Central memory CD8-positive, alpha-beta T cell (primary cell): Measurements from ENCODE around the gene MESD.
"Not testable (repeated sequence)": the region's sequence is repeated elsewhere in the genome, so short reads cannot be mapped to it uniquely, and the experiment has no call there.

Experiments
- ATAC-seq: fragments of 150-1000 bp; cut with Tn5 transposase; replicated peaks from 2 replicates; pipeline ENCODE4 v1.10.0; 2022; ENCODE audit warnings: mild to moderate bottlenecking, moderate FRiP score, moderate number of reproducible peaks; ENCODE audit not compliant: poor library complexity, severe bottlenecking; ENCODE audit errors: extremely low read depth
- DNase-seq, 2 donors: peaks; one replicate each; pipeline ENCODE4 v3.0.0; 2021; ENCODE audit warnings: low spot score in 2 of 2
- H3K27ac Mint-ChIP-seq: one replicate; pipeline ENCODE4 v1.8.0; 2022; ENCODE audit warnings: low read depth, mild to moderate bottlenecking, moderate library complexity, mixed read lengths
- H3K27me3 Mint-ChIP-seq: one replicate; pipeline ENCODE4 v1.8.0; 2022; ENCODE audit warnings: mixed read lengths
- H3K36me3 Mint-ChIP-seq: one replicate; pipeline ENCODE4 v1.8.0; 2022; ENCODE audit warnings: mild to moderate bottlenecking, moderate library complexity, mixed read lengths; ENCODE audit not compliant: insufficient read depth
- H3K4me1 Mint-ChIP-seq: one replicate; pipeline ENCODE4 v1.8.0; 2022; ENCODE audit warnings: mixed read lengths
- H3K4me3 Mint-ChIP-seq: one replicate; pipeline ENCODE4 v1.8.0; 2022; ENCODE audit warnings: mild to moderate bottlenecking, moderate library complexity, mixed read lengths
- H3K9me3 Mint-ChIP-seq: one replicate; pipeline ENCODE4 v1.8.0; 2022; ENCODE audit warnings: mixed read lengths

MESD gene

DNA sequence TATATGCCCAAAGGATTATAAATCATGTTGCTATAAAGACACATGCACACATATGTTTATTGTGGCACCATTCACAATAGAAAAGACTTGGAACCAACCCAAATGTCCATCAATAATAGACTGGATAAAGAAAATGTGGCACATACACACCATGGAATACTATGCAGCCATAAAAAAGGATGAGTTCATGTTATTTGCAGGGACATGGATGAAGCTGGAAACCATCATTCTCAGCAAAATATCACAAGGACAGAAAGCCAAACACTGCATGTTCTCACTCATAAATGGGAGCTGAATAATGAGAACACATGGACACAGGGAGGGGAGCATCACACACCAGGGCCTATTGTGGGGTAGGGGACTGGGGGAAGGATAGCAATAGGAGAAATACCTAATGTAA is 24.2 kb downstream of the MESD start:
- H3K36me3 Mint-ChIP-seq = peaks cover 11% of the 10 kb centered on the region
- not testable (repeated sequence) for DNase-seq, H3K27ac Mint-ChIP-seq, H3K27me3 Mint-ChIP-seq, ATAC-seq, H3K9me3 Mint-ChIP-seq, H3K4me3 Mint-ChIP-seq
- peaks cover 40% of the 10 kb centered on the region for H3K4me1 Mint-ChIP-seq

DNA sequence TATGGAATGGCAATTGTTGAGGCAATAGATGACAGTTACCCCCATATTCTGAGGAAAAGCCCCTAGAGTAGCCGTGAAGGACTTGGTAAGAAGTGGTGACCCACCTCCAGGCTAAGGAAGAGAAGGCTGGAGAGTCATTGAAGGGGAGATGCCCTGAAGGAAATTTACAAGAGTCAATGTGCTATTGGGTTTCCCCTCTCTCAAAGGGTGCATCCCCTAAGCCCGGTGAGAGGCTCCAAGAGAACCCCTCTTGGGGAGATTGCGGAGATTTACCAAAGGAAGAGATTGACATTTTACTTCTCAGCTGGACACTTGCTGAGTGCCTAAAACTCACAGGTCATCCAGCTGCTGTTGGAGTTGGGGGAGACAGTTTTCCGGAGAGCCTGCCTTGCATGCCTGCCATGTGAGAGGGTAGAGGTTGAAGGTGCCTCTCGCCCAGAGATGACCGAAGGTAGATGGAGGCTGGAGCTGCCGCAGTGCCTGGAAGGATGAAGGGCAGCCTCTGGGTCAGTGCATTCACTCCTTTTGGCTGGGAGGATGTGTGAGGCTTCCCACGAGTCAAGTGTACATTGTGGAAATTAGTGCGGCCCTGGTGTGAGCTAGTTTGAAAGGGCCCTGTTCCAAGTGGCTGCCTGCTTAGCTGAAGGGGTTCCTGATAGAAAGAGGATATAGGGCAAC is 30.7 kb downstream of the MESD start:
- Mint-ChIP-seq H3K27me3 (no peaks in the 10 kb centered on the region), H3K27ac (no peak overlapping the region), H3K36me3 (peaks cover 15% of the 10 kb centered on the region), H3K9me3 (no peaks in the 10 kb centered on the region), H3K4me3 (no peak overlapping the region), H3K4me1 (peaks cover 27% of the 10 kb centered on the region)
- DNase-seq (no peak), ATAC-seq (no peak)

DNA sequence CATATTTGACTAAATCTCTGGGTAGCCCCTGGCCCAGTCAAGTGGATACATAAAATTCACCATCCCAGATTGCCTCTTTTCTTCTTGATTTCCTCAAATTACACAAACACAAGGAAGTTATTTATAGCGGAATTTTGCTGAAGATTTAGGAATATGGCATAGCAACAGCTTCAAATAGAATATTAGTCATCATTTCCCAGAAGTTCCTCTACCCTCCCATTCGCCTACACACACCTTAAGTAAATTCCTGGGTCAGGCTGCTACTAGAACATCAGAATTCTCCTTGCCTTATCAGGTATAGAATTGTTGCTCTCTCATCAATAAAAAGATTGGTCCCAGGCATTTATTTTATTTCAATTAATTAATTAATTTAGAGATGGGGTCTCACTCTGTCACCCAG is 31.6 kb downstream of the MESD start:
- ATAC-seq = no peak
- no peak overlapping the region for H3K27ac Mint-ChIP-seq
- H3K4me3 Mint-ChIP-seq = no peak overlapping the region
- H3K9me3 Mint-ChIP-seq = no peaks in the 10 kb centered on the region
- H3K4me1 Mint-ChIP-seq = peaks cover 21% of the 10 kb centered on the region
- no peak for DNase-seq
- H3K36me3 Mint-ChIP-seq = peaks cover 17% of the 10 kb centered on the region
- H3K27me3 Mint-ChIP-seq = no peaks in the 10 kb centered on the region

DNA sequence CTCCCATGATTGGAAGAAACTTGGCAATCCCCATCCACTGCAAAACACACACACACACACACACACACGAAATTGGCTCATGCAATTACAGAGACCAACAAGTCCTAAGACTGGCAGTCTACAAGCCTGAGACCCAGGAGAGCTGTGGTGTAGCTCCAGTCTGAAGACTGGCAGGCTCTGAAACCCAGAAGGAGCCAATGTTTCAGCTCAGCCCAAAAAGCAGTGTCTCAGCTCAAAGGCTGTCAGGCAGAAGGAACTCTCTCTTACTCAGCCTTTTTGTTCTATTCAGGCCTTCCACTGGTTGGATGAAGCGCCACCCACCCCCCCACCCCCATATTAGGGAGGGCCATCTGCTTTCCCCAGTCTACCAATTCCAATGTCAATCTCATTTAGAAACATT is 32.1 kb downstream of the MESD start:
- no peak overlapping the region for H3K27ac Mint-ChIP-seq
- ATAC-seq = no peak
- no peak overlapping the region for H3K4me3 Mint-ChIP-seq
- no peak for DNase-seq
- no peaks in the 10 kb centered on the region for H3K9me3 Mint-ChIP-seq
- no peaks in the 10 kb centered on the region for H3K27me3 Mint-ChIP-seq
- H3K36me3 Mint-ChIP-seq = peaks cover 16% of the 10 kb centered on the region
- peaks cover 17% of the 10 kb centered on the region for H3K4me1 Mint-ChIP-seq

DNA sequence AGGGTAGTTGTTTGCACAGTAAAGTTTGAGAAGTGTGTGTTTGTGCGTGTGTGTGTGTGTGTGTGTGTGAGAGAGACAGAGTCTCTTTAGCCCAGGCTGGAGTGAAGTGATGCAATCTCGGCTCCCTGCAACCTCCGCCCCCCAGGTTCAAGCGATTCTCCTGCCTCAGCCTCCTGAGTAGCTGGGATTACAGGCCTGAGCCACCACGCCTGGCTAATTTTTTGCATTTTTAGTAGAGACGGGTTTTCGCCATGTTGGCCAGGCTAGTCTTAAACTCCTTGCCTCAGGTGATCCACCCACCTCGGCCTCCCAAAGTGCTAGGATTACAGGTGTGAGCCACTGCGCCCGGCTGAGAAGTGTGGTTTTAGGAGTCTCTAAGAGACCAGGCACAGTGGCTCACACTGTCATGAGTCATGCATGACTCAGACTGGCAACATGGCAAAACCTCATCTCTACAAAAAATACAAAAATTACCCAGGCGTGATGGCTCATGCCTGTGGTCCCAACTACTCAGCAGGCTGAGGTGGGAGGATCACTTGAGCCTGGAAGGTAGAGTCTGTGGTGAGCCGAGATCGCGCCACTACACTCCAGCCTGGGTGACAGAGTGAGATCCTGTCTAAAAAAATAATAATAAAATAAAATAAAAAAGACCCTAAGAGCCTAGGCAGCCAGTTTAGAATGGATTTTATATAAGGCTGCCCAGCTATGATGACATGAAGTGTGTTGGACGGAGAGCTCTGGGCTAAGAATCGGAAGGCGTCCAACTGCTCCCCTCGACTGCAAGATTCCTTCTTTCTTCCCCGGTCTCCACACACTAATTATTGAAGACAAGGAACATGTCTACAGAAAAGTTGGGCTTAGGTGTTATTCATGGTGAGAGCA is 33.8 kb downstream of the MESD start:
- peaks cover 15% of the 10 kb centered on the region for H3K36me3 Mint-ChIP-seq
- H3K27ac Mint-ChIP-seq, DNase-seq: not testable (repeated sequence)

DNA sequence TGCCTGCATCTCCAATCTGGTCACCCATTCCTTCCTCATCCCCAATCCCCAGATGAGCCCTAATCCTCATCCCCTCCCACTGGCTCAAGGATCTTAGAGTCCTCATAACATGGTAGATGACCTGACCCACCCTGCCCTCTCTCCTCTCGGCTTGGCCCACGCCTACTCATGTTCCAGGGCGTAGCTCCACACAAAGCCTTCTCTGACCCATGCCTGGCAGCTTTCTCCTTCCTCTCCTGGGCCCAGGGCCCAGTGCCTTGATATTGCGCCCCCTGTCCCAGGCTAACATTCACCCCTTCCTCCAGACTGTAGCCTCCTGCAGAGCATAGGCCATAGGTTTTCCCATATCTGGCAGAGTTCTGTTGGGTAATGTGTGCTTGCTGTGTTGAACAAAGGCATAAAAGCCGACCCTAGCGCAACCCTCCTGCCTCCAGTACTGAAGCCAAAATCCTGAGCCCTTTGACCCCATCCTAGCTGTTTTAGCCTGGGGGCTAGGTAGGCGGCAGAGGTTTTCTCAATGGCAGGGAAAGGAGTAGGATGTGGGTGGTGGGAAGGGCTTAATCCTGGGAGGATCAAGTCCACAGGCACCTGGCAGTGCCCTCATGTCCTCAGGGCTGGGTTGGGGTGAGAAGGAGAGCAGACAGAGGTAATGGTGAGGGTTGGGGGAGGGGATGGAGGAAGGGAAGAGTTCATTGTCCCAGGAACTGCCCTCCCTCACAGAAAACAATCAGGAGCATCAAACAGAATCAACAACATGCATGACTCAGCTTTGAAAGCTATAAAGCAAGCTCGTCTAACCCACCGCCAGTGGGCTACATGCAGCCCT is 35.5 kb downstream of the MESD start:
- no peak overlapping the region for H3K27ac Mint-ChIP-seq
- H3K9me3 Mint-ChIP-seq = no peaks in the 10 kb centered on the region
- H3K4me3 Mint-ChIP-seq = no peak overlapping the region
- H3K4me1 Mint-ChIP-seq = peaks cover 6% of the 10 kb centered on the region
- DNase-seq = no peak
- H3K36me3 Mint-ChIP-seq = peaks cover 12% of the 10 kb centered on the region
- ATAC-seq = no peak
- no peaks in the 10 kb centered on the region for H3K27me3 Mint-ChIP-seq

More for the DNA sequence above, 33.8 kb downstream of the MESD start:
- not testable (repeated sequence) for H3K4me1 Mint-ChIP-seq, H3K27me3 Mint-ChIP-seq, H3K4me3 Mint-ChIP-seq, H3K9me3 Mint-ChIP-seq, ATAC-seq

DNA sequence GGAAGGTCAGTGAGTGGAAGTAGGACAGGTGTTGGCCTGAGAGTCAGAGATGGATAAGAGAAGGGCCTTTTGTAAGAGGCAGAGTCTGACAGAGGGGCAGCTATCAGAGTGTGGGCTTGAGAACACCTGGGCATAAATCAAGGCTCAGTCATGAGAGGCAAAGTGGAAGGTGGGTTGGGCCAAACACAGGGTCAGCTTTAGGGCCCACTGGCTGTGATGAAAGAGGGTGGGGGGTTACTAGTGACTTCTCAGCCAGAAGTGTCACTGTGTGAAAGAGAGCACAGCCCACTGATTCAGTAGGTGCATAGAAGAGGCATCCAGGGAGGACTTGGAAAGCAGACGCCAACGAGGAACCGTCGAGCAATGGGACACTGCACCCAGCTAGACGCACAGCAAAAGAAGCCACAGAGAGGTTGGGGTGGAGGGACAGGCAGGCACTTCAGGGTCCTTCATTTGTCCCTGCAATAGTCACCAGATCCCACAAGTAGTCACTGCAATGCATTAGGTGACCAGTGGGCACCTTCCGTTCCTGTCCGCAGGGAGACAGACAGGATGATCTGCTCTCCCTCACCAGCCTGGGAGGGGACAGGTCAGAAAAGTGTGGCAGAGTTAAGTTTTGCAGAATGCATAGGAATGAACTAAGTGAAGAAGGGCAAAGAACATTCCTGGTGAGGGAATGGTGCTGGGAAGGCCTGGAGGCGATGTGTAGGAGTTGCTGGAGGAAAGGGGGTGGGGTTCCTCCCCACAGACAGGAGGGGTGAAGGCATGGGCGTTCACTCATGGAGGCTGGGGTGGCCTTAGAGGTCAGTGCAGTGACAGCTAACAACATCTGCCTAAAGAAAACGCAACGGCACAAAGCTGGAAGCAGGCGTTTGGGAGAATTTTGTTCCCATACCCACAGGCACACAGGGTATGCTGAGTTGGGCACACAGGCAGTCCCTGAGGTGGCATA is 36.3 kb downstream of the MESD start:
- Mint-ChIP-seq H3K4me1 (peaks cover 6% of the 10 kb centered on the region), H3K9me3 (no peaks in the 10 kb centered on the region), H3K27me3 (no peaks in the 10 kb centered on the region), H3K27ac (no peak overlapping the region), H3K4me3 (no peak overlapping the region), H3K36me3 (peaks cover 11% of the 10 kb centered on the region)
- ATAC-seq (no peak), DNase-seq (no peak)

DNA sequence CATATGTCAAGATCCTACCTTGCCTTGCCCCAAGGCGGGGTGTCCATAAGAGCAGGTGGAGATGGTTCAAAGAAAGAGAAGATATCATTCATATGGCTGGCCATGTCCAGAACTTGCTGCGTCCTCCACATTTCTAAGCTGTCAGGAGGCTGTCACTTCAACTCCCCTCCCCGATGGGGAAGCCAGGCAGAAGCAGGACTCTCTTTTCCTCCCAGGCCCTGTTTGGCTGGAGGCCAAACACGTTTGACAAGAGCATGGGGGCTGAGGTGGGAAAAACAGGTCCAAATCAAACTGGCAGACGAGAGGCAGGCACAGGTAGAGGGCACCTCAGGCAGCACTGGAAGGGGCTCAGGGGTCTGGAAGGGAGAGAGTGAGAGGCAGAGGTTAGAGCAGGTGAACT is 37.7 kb downstream of the MESD start:
- Mint-ChIP-seq H3K27me3 (no peaks in the 10 kb centered on the region), H3K36me3 (peaks cover 16% of the 10 kb centered on the region), H3K4me3 (no peak overlapping the region), H3K9me3 (no peaks in the 10 kb centered on the region), H3K4me1 (peaks cover 6% of the 10 kb centered on the region), H3K27ac (no peak overlapping the region)
- ATAC-seq (no peak), DNase-seq (no peak)

DNA sequence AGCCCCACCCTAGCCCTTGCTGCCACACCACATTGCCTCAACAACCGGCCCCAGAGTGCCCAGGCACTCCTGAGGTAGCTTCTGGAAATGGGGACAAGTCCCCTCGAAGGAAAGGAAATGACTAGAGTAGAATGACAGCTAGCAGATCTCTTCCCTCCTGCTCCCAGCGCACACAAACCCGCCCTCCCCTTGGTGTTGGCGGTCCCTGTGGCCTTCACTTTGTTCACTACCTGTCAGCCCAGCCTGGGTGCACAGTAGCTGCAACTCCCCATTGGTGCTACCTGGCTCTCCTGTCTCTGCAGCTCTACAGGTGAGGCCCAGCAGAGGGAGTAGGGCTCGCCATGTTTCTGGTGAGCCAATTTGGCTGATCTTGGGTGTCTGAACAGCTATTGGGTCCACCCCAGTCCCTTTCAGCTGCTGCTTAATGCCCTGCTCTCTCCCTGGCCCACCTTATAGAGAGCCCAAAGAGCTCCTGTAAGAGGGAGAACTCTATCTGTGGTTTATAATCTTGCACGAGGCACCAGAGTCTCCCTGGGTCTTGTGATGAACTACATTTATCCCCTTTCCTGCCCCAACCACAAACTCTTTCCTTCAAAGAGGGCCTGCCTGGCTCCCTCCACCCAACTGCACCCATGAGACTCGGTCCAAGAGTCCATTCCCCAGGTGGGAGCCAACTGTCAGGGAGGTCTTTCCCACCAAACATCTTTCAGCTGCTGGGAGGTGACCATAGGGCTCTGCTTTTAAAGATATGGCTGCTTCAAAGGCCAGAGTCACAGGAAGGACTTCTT is 39.1 kb downstream of the MESD start:
- Mint-ChIP-seq H3K27ac (no peak overlapping the region), H3K36me3 (peaks cover 13% of the 10 kb centered on the region), H3K4me1 (peaks cover 3% of the 10 kb centered on the region), H3K27me3 (no peaks in the 10 kb centered on the region), H3K9me3 (no peaks in the 10 kb centered on the region), H3K4me3 (no peak overlapping the region)
- DNase-seq (no peak), ATAC-seq (no peak)

DNA sequence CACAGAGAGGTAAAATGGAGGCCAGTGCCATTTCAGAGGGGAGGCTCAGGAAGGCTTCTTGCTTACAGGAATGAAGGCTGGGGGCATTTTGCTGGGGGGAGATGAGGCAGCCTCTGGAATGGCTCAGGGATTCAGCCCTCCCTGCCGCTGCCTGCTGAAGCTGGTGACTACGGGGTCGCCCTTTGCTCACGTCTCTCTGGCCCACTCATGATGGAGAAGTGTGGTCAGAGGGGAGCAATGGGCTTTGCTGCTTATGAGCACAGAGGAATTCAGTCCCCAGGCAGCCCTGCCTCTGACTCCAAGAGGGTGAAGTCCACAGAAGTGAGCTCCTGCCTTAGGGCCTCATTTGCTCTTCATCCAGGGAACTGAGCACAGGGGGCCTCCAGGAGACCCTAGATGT is 39.9 kb downstream of the MESD start:
- Mint-ChIP-seq H3K4me3 (no peak overlapping the region), H3K27ac (no peak overlapping the region), H3K36me3 (peaks cover 11% of the 10 kb centered on the region), H3K4me1 (no peaks in the 10 kb centered on the region), H3K27me3 (no peaks in the 10 kb centered on the region), H3K9me3 (no peaks in the 10 kb centered on the region)
- ATAC-seq (no peak), DNase-seq (no peak)

DNA sequence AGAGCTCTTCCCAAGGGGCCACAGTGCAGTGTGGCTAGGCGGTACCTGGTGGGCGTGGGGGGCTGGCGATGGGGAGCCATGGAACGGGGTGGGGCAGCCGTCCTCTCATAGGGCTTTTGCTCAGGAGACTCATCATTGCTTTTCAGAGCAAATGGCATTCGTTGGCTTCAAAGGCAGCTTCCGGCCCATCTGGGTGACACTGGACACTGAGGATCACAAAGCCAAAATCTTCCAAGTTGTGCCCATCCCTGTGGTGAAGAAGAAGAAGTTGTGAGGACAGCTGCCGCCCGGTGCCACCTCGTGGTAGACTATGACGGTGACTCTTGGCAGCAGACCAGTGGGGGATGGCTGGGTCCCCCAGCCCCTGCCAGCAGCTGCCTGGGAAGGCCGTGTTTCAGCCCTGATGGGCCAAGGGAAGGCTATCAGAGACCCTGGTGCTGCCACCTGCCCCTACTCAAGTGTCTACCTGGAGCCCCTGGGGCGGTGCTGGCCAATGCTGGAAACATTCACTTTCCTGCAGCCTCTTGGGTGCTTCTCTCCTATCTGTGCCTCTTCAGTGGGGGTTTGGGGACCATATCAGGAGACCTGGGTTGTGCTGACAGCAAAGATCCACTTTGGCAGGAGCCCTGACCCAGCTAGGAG is 40.8 kb downstream of the MESD start:
- H3K9me3 Mint-ChIP-seq = no peaks in the 10 kb centered on the region
- peaks cover 14% of the 10 kb centered on the region for H3K36me3 Mint-ChIP-seq
- no peak overlapping the region for H3K27ac Mint-ChIP-seq
- ATAC-seq = no peak
- no peak for DNase-seq
- no peaks in the 10 kb centered on the region for H3K27me3 Mint-ChIP-seq
- peaks cover under 1% of the 10 kb centered on the region for H3K4me1 Mint-ChIP-seq
- no peak overlapping the region for H3K4me3 Mint-ChIP-seq
